Nucleus accumbens (tissue), 56 donors: ENCODE results near the gene CAMK2D.

Experiments used
- DNase-seq, 56 donors: peaks; one replicate each; lab custom pipeline; 2025; lab: John Stamatoyannopoulos, UW

CAMK2D gene

DNA sequence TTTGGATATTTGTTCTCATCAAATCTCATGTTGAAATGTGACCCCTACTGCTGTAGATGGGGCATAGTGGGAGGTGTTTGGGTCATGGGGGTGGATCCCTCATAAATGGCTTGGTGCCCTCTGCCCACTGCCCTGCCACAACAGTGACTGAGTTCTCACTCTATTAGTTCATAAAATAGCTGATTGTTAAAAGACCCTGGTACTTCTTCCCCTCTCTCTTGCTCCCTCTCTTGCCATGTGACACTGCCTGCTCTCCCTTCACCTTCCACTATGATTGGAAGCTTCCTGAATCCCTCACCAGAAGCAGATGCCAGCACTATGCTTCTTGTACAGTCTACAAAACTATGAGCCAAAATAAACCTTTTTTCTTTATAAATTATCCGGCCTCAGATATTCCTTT, 182.2 kb downstream of the CAMK2D start:
- no peak for DNase-seq

DNA sequence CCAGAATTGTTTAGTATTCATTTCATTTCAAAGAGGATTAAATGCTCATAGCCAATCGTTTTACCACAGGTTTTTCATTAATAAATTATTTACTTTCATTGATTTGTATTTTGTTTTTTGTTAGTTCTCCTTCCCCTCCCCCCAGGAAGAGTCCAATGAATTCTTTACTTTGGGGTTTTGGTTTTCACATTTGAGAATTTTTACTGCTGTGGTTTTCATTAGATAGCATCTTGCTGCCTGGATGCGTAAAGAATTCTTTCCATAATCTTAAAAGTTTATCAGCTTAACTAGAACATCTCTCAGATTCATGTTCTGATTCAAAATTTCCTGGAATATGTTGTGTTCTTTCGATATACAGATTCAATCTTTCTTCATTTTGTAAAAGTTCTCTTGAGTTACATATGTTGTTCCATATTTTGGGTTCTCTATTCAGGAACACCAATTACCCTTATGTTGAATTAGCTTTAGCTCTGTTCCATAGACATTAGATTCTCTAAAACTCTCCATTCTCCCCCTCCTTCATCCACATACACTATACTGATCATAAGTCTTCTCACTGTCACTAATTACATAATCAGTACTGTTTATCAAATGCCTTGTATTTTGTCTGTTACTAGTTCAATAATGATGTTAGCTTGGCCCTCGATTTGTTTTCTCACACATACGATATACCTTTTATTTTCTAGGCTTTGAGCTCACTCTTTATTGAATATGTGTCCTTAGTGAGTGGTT, 184.4 kb downstream of the CAMK2D start:
- no peak for DNase-seq

DNA sequence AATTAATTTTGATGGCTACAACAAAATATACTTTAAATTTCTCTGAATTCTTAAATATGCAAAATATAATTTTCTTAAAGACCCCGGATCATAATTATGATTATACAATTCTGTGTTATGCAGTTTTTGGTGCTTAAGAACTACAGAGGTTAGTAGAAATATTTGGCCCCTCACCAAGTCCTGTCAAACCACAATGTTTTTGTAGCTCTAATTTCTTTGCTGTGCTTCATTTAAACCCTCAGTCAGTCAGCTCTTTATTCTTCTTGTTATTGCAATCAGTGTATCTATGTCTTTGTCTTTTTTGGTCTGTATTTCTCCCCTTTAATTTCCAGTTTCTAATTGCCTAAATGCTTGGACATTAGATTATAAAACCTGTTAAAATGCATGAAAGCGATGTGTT, 186.1 kb downstream of the CAMK2D start:
- no peak for DNase-seq

DNA sequence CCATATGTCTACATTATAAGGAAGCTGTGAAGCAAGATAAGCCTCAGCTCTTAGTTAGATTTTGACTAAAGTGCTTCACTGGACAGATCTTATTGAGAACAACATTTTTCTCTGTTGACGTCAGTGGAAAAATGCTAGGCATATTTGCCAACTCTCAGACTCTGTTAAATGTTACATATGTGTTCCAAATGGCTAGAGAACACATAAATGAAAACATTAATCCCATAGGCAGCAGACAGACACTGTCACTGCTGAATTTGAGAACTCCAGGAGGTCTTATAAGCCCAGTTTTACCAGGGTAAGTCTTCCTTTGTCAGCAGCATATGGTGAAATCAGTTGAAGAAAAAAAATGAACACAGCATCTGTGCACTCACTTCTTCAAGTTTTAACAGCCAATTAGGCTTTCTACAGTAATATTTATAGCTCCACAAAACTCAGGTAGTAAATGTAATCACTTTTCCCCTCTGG, 186.9 kb downstream of the CAMK2D start:
- DNase-seq = no peak

DNA sequence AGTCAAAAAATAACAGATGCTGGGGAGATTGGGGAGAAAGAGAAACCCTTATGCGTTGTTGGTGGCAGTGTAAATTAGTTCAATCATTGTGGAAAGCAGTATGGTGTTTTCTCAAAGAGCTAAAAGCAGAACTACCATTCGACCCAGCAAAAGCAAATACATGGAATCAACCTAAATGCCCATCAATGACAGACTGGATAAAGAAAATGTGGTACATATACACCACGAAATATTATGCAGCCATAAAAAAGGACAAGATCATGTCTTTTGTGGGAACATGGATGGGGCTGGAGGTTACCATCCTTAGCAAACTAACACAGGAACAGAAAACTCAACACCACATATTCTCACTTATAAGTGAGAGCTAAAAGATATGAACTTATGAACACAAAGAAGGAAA, 188.9 kb downstream of the CAMK2D start:
- DNase-seq = no peak

DNA sequence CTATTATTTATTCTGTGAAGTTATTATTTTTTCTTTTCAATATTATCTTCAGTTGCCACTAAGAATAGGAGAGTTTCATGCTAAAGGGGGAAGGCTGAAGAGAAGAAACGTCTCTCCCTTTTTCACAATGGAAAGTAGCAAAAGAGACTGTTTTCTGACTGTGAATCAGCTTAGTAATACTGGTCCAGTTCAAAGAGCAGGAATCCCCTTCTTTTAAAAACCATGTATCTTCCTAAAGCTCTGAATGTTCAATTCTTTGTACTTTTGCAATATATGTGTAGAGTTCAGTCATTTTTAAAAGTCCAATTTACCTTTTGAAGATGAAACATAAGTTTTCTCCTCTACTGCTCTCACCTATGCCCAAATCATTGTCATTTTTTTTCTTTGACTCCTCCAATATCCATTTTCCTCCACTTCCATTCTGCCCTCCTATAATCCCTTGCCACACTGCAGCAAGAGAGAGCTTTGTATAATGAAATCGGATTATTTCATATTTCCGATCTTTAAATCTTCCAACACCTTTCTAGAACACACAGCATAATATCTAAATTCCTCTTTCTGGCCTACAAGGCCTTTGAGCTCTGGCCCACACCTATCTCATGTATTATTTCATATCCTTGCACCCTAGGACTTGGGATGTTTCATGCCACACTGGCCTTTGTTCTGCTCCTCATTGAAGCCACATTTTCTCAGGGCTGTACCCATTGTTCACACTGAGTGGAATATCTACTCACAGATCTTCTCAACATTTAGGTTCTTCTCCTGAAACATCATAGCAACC, 195.3 kb downstream of the CAMK2D start:
- DNase-seq = no peak

DNA sequence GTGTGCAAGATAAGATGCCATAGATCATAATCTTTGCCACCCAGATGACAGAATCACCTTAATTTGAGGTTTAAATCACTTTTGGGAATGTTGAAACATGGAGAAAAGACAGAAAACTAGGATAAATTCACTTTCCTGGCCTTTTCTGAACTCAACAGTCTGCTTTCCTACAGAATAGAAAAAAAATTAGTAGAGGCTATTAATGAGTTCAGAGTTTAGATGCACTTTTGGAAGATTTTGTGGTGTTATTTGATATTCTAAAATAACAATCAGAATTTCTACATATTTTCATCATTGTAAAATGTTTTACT, 195.9 kb downstream of the CAMK2D start:
- DNase-seq = no peak

DNA sequence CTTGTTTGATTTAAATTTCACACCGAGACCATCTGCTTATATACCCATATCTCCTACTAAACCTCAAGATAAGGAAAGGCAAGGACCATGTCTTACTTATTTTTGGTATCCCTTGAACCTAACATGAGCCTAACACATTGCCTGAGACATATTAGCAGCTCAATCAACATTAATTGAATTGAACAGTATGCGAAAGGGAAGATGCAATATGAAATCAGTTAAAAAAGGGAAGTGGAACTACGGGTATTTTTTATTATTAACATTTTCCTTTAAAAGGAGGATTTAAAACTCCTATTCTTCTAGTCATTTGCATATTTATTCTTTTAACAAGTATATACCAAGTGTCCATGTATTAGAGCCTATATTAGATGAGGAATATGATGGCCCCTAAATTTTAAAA, 197.0 kb downstream of the CAMK2D start:
- no peak for DNase-seq

DNA sequence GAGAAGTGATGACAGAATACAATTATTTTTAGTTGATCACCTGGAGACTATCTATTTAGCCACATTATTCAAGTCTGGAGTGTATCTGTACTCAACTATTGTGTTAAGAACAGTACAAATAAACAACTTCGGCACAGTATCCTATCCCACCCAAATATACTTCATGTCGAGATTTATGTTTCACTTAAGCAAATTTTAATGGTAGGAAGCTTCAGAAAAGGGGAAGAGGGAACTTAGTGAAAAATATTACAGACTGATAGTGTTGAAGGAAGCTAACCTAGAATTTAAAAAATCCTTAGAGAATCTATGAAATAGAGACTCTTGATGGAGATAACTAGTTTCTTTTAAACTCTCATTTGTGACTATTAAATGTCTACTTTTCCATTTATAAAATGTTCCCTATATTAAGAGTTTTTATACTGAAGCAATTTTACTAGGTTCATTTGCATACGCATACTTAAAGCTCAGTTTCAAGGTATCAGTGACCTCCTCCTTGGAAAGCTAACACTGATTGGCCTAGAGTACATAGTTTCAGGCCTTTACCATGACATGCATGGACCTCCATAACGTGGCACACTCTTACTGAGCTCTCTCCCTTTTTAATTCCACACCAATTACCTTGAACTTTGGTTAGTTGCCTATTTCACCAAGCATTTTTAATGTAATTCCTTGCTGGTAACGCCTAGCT, 197.7 kb downstream of the CAMK2D start:
- DNase-seq = no peak

DNA sequence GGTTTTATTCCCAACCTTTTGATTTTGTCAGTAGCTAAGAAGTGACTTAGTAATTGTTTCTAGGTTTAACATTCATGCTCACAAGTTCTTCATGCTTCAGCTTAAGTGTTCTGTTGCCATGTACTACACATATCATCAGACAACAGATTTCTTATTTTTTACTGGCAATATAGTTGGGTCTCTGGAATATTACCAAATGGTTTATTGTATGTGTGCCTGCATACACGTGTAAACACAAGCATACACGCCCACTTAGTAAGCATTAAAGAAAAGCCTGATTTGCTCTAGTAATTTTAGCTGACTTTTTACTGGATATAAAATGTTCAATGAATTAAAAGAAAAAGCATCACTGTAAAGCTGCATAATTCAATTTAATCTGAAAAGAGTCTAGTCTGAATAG, 199.8 kb downstream of the CAMK2D start:
- no peak for DNase-seq

DNA sequence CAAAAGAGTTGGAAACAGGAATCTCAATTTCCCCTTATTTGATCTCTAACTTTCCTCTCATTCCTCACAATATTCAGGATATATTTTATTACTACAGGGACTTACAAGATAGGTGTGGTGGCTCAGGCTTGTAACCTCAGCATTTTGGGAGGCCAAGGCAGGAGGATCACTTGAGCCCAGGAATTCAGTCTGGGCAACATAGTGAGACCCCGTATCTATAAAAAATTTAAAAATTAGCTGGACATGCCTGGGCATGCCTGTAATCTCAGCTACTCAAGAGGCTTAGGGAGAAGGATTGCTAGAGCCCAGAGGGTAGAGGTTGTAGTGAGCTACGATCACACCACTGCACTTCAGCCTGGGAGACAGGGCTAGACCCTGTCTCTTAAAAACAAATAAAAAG, 200.4 kb downstream of the CAMK2D start:
- DNase-seq = no peak

DNA sequence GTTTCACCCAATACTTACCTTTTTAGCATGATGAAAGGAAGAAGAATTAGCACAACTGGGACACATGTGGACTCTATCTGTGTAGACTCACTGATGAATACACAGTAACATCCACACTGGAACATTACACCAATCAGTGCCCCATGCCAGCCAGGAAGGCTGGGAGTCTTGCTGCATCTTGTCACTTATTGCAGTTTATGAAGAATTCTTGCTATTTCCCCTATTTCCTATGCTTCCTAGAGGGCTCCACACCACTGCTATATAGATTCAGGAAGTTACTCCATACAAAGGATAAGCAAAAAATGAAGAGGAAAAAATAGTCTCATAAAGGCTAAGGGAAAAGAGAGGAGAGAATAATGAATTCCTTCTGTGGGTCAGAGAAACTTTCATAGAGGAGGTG, 201.0 kb downstream of the CAMK2D start:
- no peak for DNase-seq

DNA sequence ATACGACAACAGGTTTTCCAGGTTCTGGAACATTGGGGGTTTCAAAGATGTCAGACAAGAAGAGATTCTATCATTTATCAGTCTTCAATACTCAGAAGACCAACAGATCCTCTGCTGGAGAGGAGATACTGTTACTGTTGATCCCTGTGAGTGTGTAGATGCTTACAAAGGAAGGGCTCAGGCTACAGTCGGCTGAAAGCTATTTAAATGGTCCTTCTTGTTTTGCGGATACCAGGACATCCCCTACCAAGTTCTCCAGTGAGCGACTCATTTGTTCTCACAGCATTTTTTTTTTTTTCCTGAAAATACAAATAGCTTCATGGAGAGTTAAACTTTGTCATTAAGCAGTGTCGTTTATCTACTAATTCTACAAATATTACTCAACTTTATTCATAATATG, 201.6 kb downstream of the CAMK2D start:
- no peak for DNase-seq

DNA sequence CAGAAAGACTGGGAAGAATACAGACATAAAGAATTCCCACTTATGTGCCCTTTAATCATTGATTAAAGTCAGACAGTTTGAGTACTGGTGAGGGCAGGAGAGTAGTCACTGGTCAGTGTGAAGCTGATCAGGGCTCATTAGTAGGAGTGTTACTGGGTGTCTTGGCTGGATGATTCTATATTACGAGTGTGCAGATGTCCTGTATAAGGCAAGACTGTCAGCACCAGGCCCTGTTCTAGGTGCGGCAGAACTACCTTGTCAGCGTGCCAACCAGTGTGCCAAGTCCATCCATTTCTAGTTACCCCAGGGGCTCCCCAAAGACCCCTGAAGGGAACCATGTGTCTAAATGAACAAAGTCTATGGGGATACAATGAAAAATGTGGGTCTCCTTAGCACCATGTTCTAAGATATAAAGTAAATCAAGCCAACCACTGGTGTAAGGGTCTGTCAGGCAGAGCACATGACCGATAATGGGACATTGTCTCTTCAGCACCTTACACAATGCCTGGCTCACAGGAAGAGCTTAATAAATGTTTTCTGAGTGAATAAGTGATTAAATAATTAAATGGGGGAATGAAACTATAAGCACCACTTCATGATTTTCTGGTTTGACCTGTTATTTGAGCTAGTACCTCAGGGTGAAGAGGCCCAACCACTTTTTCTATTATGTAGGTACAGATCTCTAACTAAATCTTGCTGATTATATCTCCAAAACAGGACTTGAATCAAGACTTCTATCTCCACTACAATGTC, 205.0 kb downstream of the CAMK2D start:
- DNase-seq = no peak

DNA sequence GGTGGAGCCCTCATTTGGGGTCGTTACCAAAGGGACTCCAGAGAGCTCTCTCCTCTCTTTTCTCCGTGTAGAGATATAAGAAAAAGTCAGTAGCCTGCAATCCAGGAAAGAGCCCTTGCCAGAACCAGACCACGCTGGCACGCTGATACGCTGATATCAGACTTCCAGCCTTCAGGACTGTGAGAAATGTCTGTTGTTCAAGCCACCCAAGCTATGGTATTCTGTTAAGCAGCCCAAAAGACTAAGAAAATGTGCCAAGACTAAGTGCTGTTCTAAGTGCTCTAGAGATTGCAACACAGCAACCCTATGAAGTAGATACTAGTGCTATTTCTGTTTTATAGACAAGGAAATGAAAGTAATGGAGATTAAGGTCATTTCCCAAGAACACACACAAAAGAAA, 205.7 kb downstream of the CAMK2D start:
- peak in 1 of 56 donors; percentile 1 for DNase-seq

DNA sequence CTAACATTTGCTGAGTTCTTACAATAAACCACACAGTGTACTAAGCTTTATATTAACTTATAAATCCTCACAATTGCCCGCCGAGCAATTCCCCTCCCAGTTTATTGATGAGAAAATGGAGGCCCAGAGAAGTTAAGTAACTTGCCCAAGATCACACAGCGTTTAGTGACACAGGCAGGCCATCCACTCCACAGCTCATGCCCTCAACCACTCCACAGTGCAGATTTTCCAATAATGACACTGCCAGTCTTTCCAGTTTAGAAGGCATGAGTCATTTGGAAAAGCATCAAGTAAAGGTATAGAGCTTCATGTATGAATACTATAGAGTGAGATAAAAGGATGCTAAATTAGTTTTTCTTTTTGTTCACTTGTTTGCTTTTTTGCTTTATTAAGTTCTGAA, 208.5 kb downstream of the CAMK2D start:
- no peak for DNase-seq

DNA sequence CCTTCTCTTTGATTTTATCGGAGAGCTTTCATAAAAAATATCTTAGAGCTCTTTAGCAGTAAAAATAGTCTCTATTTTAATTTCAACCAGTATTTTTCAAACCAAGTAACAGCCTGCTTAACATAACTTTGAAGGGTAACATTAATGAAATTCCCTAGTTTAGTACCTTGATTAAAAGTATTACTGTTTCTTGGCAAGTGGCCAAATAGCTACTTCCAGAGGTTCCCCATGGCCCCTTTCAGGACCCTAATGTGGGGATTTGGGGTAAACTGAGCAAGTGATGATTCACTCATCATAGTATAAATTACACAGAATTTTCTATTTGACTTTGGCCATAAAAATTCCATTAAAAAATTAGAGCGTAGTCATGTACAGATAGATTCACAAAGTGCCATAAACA, 211.0 kb downstream of the CAMK2D start:
- no peak for DNase-seq

DNA sequence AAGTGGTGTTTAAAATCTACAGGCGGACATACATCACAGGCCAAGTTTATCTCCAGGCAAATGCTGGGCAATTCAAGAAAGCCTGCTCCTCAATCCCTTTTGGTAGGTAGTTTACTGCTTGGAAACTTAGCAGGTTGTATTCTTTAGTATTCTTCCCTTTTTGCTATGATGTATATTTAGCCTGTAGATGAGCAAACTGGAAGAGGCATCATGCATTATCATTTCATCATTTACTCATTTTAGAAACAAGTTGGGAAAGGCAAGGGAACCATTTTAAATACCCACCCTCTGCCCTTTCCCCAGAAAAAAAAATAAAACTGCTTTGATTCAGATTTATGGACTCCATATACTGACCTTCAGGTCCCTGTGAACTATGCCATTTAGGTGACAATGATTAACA, 213.2 kb downstream of the CAMK2D start:
- DNase-seq = no peak

DNA sequence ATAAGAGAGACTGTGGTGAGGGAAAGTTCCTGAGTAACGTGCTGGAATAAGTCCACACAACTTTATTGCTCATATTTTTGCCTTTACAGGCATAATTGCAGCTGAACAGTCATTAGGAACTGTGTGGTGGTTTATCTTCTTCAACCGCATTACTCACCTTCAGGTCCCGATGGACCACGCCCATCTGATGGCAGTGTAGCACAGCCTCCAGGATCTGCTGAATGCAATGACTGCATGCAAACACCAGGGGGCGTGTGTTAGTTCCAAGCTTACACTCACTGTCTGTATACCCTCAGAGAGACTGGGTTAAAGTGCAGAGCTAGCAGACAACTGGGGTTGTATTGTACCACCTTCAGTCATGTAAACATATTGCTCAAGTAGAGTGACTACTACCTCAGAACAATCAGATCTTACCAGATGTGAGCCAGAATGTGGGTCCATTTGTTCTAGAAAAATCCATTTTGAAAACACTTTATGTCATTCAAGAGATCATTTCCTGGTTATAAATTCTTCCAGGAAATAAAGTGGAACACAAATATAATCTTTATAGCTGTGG, 214.0 kb downstream of the CAMK2D start:
- peak; percentile 4 to 84 (median 62) for DNase-seq

DNA sequence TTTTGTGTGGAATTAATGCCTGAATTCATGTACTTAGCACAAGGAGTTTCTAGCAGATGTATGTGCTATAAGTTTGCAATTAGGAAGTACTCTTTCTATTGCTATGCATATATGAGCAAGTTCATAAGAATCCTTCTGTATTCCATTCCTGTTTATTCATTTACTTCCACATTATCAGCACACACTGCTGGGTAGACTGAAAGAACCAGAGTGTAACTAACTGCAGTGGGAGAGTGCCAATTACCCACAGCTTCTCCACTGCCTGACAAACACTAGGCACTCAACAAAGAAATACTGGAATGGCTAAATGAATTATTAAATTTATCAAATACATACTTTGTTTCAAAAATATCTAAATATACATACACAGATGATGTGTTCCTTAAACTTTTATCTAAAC, 219.6 kb downstream of the CAMK2D start:
- no peak for DNase-seq

DNA sequence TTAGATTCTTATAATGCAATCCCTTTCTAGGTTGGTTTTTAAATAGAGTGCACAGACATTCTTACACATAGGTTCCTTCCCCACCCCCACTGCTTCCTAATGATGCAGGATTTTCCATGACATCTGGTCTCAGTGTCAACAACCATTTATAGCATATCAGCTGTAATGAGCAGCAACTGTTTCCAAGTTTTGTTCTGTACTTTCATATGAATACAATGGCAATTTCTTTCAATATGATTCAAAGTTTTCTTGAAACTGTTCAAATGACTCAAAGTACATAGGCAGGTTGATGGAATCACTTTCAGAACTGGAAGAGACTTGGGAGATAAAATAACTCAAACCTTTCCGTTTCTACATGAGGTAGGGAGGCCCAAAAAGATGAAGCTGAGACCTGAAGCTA, 220.7 kb downstream of the CAMK2D start:
- DNase-seq = no peak
